HCT116 (cell line): ENCODE measurements around the gene FGGY.

Source experiments
- EZH2 ChIP-seq: fragments of 200-600 bp; sonication (generic); IDR thresholded peaks from 2 replicates; pipeline ENCODE4 v1.6.1; 2017; ENCODE audit warnings: antibody characterized with exemption, mixed run types
- FOSL1 ChIP-seq: IDR thresholded peaks from 2 replicates; pipeline ENCODE4 v1.6.1; 2012; ENCODE audit warnings: low read depth
- JUND ChIP-seq: IDR thresholded peaks from 2 replicates; pipeline ENCODE4 v1.6.1; 2012
- POLR2A ChIP-seq: IDR thresholded peaks from 2 replicates; pipeline ENCODE4 v1.7.0; 2011; ENCODE audit warnings: borderline replicate concordance; ENCODE audit not compliant: insufficient read depth, insufficient read length; ENCODE audit errors: extremely low read depth
- POLR2AphosphoS5 ChIP-seq: IDR thresholded peaks from 2 replicates; pipeline ENCODE4 v1.6.1; 2011; ENCODE audit warnings: mild to moderate bottlenecking, low read depth, low read length, moderate library complexity
- RAD21 ChIP-seq: IDR thresholded peaks from 2 replicates; pipeline ENCODE4 v1.6.1; 2012; ENCODE audit warnings: low read depth, mild to moderate bottlenecking
- SIN3A ChIP-seq: IDR thresholded peaks from 2 replicates; pipeline ENCODE4 v1.6.1; 2012; ENCODE audit warnings: low read depth
- TCF7L2 ChIP-seq: IDR thresholded peaks from 2 replicates; pipeline ENCODE4 v1.7.0; 2011; ENCODE audit warnings: borderline replicate concordance, inconsistent platforms; ENCODE audit not compliant: insufficient read depth, insufficient read length; ENCODE audit errors: extremely low read depth
- YY1 ChIP-seq: IDR thresholded peaks from 2 replicates; pipeline ENCODE4 v1.6.1; 2011; ENCODE audit warnings: low read length, low read depth, moderate library complexity, mild to moderate bottlenecking; ENCODE audit not compliant: insufficient replicate concordance; ENCODE audit errors: extremely low read depth
- ZNF274 ChIP-seq: fragments of 200-500 bp; sonication (Bioruptor generic); IDR thresholded peaks from 2 replicates; pipeline ENCODE4 v1.6.1; 2014; ENCODE audit warnings: mild to moderate bottlenecking, low read depth, low read length, inconsistent platforms
- TF ChIP-seq, protein P1 (sequence below), 3 experiments: fragments of 200-600 bp in 1 of 3; sonication (generic) in 1 of 3; IDR thresholded peaks in 2 of 3; conservative IDR thresholded peaks in 1 of 3; 2 replicates each; pipeline ENCODE4 v1.5.1; 2012 to 2017; ENCODE audit warnings: low read depth in 2 of 3, low read length in 2 of 3, antibody characterized with exemption in 1 of 3, borderline replicate concordance in 1 of 3, control low read depth in 1 of 3, mild to moderate bottlenecking in 1 of 3, mixed read lengths in 1 of 3, mixed run types in 1 of 3, moderate library complexity in 1 of 3; ENCODE audit not compliant: insufficient read depth in 1 of 3
- TF ChIP-seq, protein P2 (sequence below): IDR thresholded peaks from 2 replicates; pipeline ENCODE4 v1.6.1; 2012; ENCODE audit warnings: low read depth
- TF ChIP-seq, protein P3 (sequence below): IDR thresholded peaks from 2 replicates; pipeline ENCODE4 v1.6.1; 2011; ENCODE audit warnings: mild to moderate bottlenecking, low read length, moderate library complexity; ENCODE audit not compliant: insufficient replicate concordance; ENCODE audit errors: extremely low read depth
- TF ChIP-seq, protein P4 (sequence below): IDR thresholded peaks from 2 replicates; pipeline ENCODE4 v1.6.1; 2012

DNA sequence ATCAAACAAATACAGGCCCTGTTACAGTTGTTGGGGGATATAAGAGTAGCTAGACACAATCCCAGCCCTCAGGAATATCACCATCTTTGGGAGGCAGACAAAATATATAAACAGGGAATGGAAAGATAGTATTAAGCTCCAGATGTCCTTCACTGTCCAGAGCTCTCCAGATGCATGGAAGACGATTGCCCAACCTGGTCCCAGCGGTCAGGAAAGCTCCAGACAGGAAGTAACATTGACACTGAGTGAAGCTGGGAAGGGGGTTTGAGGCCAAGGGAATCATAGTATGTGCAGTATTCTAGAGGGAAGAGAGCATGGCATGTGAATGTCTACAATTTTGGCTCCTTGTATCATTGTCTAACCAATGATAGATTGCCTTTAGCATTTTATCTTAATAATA, 344.0 kb downstream of the FGGY start:
- TF ChIP-seq POLR2AphosphoS5, result no peak
- TF ChIP-seq POLR2A, result no peak
- TF ChIP-seq, protein P1, sequence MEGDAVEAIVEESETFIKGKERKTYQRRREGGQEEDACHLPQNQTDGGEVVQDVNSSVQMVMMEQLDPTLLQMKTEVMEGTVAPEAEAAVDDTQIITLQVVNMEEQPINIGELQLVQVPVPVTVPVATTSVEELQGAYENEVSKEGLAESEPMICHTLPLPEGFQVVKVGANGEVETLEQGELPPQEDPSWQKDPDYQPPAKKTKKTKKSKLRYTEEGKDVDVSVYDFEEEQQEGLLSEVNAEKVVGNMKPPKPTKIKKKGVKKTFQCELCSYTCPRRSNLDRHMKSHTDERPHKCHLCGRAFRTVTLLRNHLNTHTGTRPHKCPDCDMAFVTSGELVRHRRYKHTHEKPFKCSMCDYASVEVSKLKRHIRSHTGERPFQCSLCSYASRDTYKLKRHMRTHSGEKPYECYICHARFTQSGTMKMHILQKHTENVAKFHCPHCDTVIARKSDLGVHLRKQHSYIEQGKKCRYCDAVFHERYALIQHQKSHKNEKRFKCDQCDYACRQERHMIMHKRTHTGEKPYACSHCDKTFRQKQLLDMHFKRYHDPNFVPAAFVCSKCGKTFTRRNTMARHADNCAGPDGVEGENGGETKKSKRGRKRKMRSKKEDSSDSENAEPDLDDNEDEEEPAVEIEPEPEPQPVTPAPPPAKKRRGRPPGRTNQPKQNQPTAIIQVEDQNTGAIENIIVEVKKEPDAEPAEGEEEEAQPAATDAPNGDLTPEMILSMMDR (IDR thresholded peaks at IDR 0.05 in 2 of 3, conservative IDR thresholded peaks at IDR 0.05 in 1 of 3; ENCODE audit: borderline replicate concordance in 1 of 3, insufficient read depth in 1 of 3, low read depth in 2 of 3, low read length in 2 of 3), result no peak
- TF ChIP-seq JUND, result no peak
- TF ChIP-seq TCF7L2, result no peak
- TF ChIP-seq ZNF274, result no peak
- TF ChIP-seq YY1, result no peak
- TF ChIP-seq, protein P2, sequence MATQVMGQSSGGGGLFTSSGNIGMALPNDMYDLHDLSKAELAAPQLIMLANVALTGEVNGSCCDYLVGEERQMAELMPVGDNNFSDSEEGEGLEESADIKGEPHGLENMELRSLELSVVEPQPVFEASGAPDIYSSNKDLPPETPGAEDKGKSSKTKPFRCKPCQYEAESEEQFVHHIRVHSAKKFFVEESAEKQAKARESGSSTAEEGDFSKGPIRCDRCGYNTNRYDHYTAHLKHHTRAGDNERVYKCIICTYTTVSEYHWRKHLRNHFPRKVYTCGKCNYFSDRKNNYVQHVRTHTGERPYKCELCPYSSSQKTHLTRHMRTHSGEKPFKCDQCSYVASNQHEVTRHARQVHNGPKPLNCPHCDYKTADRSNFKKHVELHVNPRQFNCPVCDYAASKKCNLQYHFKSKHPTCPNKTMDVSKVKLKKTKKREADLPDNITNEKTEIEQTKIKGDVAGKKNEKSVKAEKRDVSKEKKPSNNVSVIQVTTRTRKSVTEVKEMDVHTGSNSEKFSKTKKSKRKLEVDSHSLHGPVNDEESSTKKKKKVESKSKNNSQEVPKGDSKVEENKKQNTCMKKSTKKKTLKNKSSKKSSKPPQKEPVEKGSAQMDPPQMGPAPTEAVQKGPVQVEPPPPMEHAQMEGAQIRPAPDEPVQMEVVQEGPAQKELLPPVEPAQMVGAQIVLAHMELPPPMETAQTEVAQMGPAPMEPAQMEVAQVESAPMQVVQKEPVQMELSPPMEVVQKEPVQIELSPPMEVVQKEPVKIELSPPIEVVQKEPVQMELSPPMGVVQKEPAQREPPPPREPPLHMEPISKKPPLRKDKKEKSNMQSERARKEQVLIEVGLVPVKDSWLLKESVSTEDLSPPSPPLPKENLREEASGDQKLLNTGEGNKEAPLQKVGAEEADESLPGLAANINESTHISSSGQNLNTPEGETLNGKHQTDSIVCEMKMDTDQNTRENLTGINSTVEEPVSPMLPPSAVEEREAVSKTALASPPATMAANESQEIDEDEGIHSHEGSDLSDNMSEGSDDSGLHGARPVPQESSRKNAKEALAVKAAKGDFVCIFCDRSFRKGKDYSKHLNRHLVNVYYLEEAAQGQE, result no peak
- TF ChIP-seq, protein P3, sequence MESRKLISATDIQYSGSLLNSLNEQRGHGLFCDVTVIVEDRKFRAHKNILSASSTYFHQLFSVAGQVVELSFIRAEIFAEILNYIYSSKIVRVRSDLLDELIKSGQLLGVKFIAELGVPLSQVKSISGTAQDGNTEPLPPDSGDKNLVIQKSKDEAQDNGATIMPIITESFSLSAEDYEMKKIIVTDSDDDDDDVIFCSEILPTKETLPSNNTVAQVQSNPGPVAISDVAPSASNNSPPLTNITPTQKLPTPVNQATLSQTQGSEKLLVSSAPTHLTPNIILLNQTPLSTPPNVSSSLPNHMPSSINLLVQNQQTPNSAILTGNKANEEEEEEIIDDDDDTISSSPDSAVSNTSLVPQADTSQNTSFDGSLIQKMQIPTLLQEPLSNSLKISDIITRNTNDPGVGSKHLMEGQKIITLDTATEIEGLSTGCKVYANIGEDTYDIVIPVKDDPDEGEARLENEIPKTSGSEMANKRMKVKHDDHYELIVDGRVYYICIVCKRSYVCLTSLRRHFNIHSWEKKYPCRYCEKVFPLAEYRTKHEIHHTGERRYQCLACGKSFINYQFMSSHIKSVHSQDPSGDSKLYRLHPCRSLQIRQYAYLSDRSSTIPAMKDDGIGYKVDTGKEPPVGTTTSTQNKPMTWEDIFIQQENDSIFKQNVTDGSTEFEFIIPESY, result no peak
- TF ChIP-seq FOSL1, result no peak
- no peak for TF ChIP-seq EZH2
- TF ChIP-seq RAD21, result no peak
- TF ChIP-seq, protein P4, sequence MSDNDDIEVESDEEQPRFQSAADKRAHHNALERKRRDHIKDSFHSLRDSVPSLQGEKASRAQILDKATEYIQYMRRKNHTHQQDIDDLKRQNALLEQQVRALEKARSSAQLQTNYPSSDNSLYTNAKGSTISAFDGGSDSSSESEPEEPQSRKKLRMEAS, result no peak
- TF ChIP-seq SIN3A, result no peak
